SK-N-SH (cell line): ENCODE data around the gene SRSF5. TPM values are rescaled to one million over a fixed set of nuclear protein-coding genes. Genes with fewer than 3 reads are reported as not detected.

Source experiments
- CTCF ChIA-PET: fragments of 300-600, 350-600 bp; formaldehyde crosslinking; extraction: SDS; loops from one replicate; lab custom pipeline; 2021; lab: Yijun Ruan, JAX
- POLR2A ChIA-PET: fragments of 350-600 bp; sonication (Branson Sonifier 250); formaldehyde crosslinking; extraction: SDS; loops from one replicate; lab custom pipeline; 2020; ENCODE audit warnings: antibody characterized with exemption, inconsistent platforms; lab: Yijun Ruan, JAX
- DNase-seq: peaks from one replicate; pipeline ENCODE4 v3.0.0; 2012
- H2AFZ ChIP-seq: fragments of 200-600 bp; sonication (generic); 2 replicates; pipeline ENCODE4 v1.8.1; 2016; ENCODE audit warnings: antibody characterized with exemption, mild to moderate bottlenecking, low read depth
- H3F3A ChIP-seq: fragments of 200-600 bp; sonication (generic); replicated peaks from 2 replicates; pipeline ENCODE3; 2016; ENCODE audit warnings: antibody characterized with exemption, mild to moderate bottlenecking; ENCODE audit not compliant: insufficient read depth
- H3K27ac ChIP-seq, 2 experiments: fragments of 200-500 bp in 1 of 2; fragments of 200-600 bp in 1 of 2; sonication (Bioruptor generic) in 1 of 2; sonication (generic), shearing (Covaris generic) in 1 of 2; 2 replicates each; pipeline versions ENCODE4 v1.5.1 to v1.6.1; 2014 to 2016; ENCODE audit warnings: low read depth in 2 of 2, inconsistent platforms in 1 of 2, low read length in 1 of 2, mild to moderate bottlenecking in 1 of 2, mixed read lengths in 1 of 2
- H3K27me3 ChIP-seq: fragments of 200-600 bp; sonication (generic), shearing (Covaris generic); 2 replicates; pipeline ENCODE4 v1.6.1; 2016; ENCODE audit warnings: mixed run types; ENCODE audit not compliant: insufficient read depth
- H3K36me3 ChIP-seq, 2 experiments: fragments of 200-500 bp in 1 of 2; fragments of 200-600 bp in 1 of 2; sonication (Bioruptor generic) in 1 of 2; sonication (generic) in 1 of 2; replicated peaks in 1 of 2; 2 replicates each; pipeline versions ENCODE3 to v1.5.1; 2014 to 2016; ENCODE audit warnings: low read length in 1 of 2, mild to moderate bottlenecking in 1 of 2; ENCODE audit not compliant: insufficient read depth in 2 of 2, control insufficient read depth in 1 of 2
- H3K4me1 ChIP-seq, 2 experiments: fragments of 200-500 bp in 1 of 2; fragments of 200-600 bp in 1 of 2; sonication (Bioruptor generic) in 1 of 2; sonication (generic), shearing (Covaris generic) in 1 of 2; 2 replicates each; pipeline versions ENCODE4 v1.5.1 to v1.6.1; 2014 to 2016; ENCODE audit warnings: low read depth in 1 of 2, low read length in 1 of 2, mixed run types in 1 of 2; ENCODE audit not compliant: insufficient read depth in 2 of 2, control insufficient read depth in 1 of 2
- H3K4me2 ChIP-seq: fragments of 200-600 bp; sonication (generic), shearing (Covaris generic); 2 replicates; pipeline ENCODE4 v1.6.1; 2017; ENCODE audit warnings: mixed run types
- H3K4me3 ChIP-seq, 2 experiments: fragments of 200-500 bp in 1 of 2; fragments of 200-600 bp in 1 of 2; sonication (Bioruptor generic) in 1 of 2; sonication (generic), shearing (Covaris generic) in 1 of 2; 2 replicates each; pipeline versions ENCODE4 v1.5.1 to v1.8.1; 2014 to 2016; ENCODE audit warnings: low read depth in 2 of 2, inconsistent platforms in 1 of 2, low read length in 1 of 2, mild to moderate bottlenecking in 1 of 2, mixed read lengths in 1 of 2, moderate library complexity in 1 of 2
- H3K79me2 ChIP-seq: fragments of 200-600 bp; sonication (generic); 2 replicates; pipeline ENCODE4 v1.8.1; 2017; ENCODE audit warnings: mild to moderate bottlenecking; ENCODE audit not compliant: insufficient read depth
- H3K9ac ChIP-seq: fragments of 200-600 bp; sonication (generic); 2 replicates; pipeline ENCODE4 v1.6.1; 2017; ENCODE audit warnings: mixed run types
- H3K9me2 ChIP-seq: fragments of 200-600 bp; sonication (generic); 2 replicates; pipeline ENCODE4 v1.6.1; 2017; ENCODE audit warnings: mixed run types
- H3K9me3 ChIP-seq: fragments of 200-600 bp; sonication (generic); 2 replicates; pipeline ENCODE4 v1.6.1; 2017; ENCODE audit warnings: mixed run types, mild to moderate bottlenecking, moderate library complexity
- H4K20me1 ChIP-seq: fragments of 200-600 bp; sonication (generic); 2 replicates; pipeline ENCODE4 v1.6.1; 2017; ENCODE audit warnings: mild to moderate bottlenecking, mixed run types; ENCODE audit not compliant: insufficient read depth
- CTCF ChIP-seq: fragments of 200-600 bp; sonication (generic); IDR thresholded peaks from 2 replicates; pipeline ENCODE4 v1.6.1; 2017; ENCODE audit warnings: antibody characterized with exemption, mild to moderate bottlenecking, moderate library complexity
- ELF1 ChIP-seq: IDR thresholded peaks from 2 replicates; pipeline ENCODE4 v1.4.0; 2012
- EZH2phosphoT487 ChIP-seq: fragments of 200-600 bp; sonication (generic); IDR thresholded peaks from 2 replicates; pipeline ENCODE4 v1.6.1; 2017; ENCODE audit warnings: low read depth, mixed run types, mild to moderate bottlenecking, antibody characterized with exemption, moderate library complexity, borderline replicate concordance
- FOSL2 ChIP-seq: IDR thresholded peaks from 2 replicates; pipeline ENCODE4 v1.4.0; 2012; ENCODE audit warnings: low read depth, mild to moderate bottlenecking, moderate library complexity, borderline replicate concordance
- FOXM1 ChIP-seq: IDR thresholded peaks from 2 replicates; pipeline ENCODE4 v1.4.0; 2012; ENCODE audit warnings: low read depth, mild to moderate bottlenecking
- MAX ChIP-seq: IDR thresholded peaks from 2 replicates; pipeline ENCODE4 v1.4.0; 2012; ENCODE audit warnings: low read depth
- NRF1 ChIP-seq: IDR thresholded peaks from 2 replicates; pipeline ENCODE4 v1.6.1; 2012; ENCODE audit warnings: low read depth, mild to moderate bottlenecking, low read length
- PBX3 ChIP-seq: IDR thresholded peaks from 2 replicates; pipeline ENCODE4; 2012
- POLR2AphosphoS5 ChIP-seq: IDR thresholded peaks from 2 replicates; pipeline ENCODE4 v1.6.1; 2012; ENCODE audit warnings: low read depth, low read length
- RAD21 ChIP-seq: IDR thresholded peaks from 2 replicates; pipeline ENCODE4 v1.6.1; 2012; ENCODE audit warnings: mild to moderate bottlenecking, low read length
- RXRA ChIP-seq: IDR thresholded peaks from 2 replicates; pipeline ENCODE4 v1.4.0; 2012; ENCODE audit warnings: low read depth, mild to moderate bottlenecking, borderline replicate concordance
- SIN3A ChIP-seq: IDR thresholded peaks from 2 replicates; pipeline ENCODE4 v1.6.1; 2012; ENCODE audit warnings: low read depth, mild to moderate bottlenecking, low read length, moderate library complexity, borderline replicate concordance
- USF1 ChIP-seq: IDR thresholded peaks from 2 replicates; pipeline ENCODE4 v1.4.0; 2012; ENCODE audit warnings: low read depth, borderline replicate concordance
- YY1 ChIP-seq: IDR thresholded peaks from 2 replicates; pipeline ENCODE4 v1.4.0; 2012; ENCODE audit warnings: low read depth, mild to moderate bottlenecking
- ZBTB33 ChIP-seq: IDR thresholded peaks from 2 replicates; pipeline ENCODE4 v1.4.0; 2012; ENCODE audit warnings: low read depth, borderline replicate concordance
- WGBS: methylation state at CpG from one replicate; pipeline ENCODE4 v1.1.6; 2017; ENCODE audit warnings: low lambda C conversion rate; 5-methylcytosine and 5-hydroxymethylcytosine counted together
- polyA plus RNA-seq, 3 experiments: library from polyadenylated mRNA; depleted of rRNA; stranded (reverse); fragments of >200 nt; gene quantifications; 2 replicates each; pipeline ENCODE4 v1.2.3, GENCODE V29; 2012

SRSF5 gene
- polyA plus RNA-seq, 1 of the 3 experiments (the other 2 are of a cell fraction) = 324 TPM

- CTCF ChIA-PET = interaction anchor here (0.6 kb wide), 1 partner anchor 92 kb away, joined by 3 read pairs; no protein-coding TSS in a partner anchor
- Histone ChIP-seq H3K36me3 (peaks cover 30 to 50% of the 10 kb centered on the region in 2 experiments), H3K9me2 (no peaks in the 10 kb centered on the region), H3K4me2 (no peak overlapping the region), H3K9me3 (no peaks in the 10 kb centered on the region)
- POLR2A ChIA-PET = no interaction called here
- WGBS = 93% methylated on average over 2 of the region's 2 CpGs
- no peak for DNase-seq
- TF ChIP-seq MAX (no peak), FOXM1 (no peak), POLR2AphosphoS5 (no peak), NRF1 (no peak), ELF1 (no peak), SIN3A (no peak), PBX3 (no peak), EZH2phosphoT487 (no peak), USF1 (no peak), RAD21 (no peak), RXRA (no peak), YY1 (no peak), ZBTB33 (no peak), FOSL2 (no peak), CTCF (no peak)
- TF ChIP-seq, all 33 proteins: peak for 0
- H3K27me3 ChIP-seq = no peaks in the 10 kb centered on the region
- H3K79me2 ChIP-seq = no peaks in the 10 kb centered on the region
- H3K9ac ChIP-seq = no peak overlapping the region
- H3K4me3 ChIP-seq = no peak overlapping the region
- no peaks in the 10 kb centered on the region for H3K4me1 ChIP-seq
- H3F3A ChIP-seq = peaks cover 12% of the 10 kb centered on the region
- no peak overlapping the region for H3K27ac ChIP-seq
- no peaks in the 10 kb centered on the region; the same call in 1 of the 2 replicates for H4K20me1 ChIP-seq
- H2AFZ ChIP-seq = no peak overlapping the region
These were observed 12.1 kb downstream of the SRSF5 start for GRCh38 chr14:69779088-69779487.
